Adipose tissue (tissue), 3 donors: ENCODE data around the gene CLEC2B. TPM values are rescaled to one million over a fixed set of nuclear protein-coding genes. Genes with fewer than 3 reads are reported as not detected.

Experiments used
- H3K27ac ChIP-seq: one replicate; pipeline ENCODE4 v1.5.1; 2013; ENCODE audit warnings: low read depth, low read length
- WGBS, 3 donors: extraction: QIAGEN DNeasy Blood & Tissue Kit; methylation state at CpG; one replicate each; pipeline ENCODE4 v1.1.7; 2013; 5-methylcytosine and 5-hydroxymethylcytosine counted together
- polyA plus RNA-seq, 3 donors: library from polyadenylated mRNA; stranded (reverse); fragments of 200-250 nt; gene quantifications; one replicate each; pipeline ENCODE4 v1.2.3, GENCODE V29; 2013
- donor health status: healthy with polysubstance abuse.
- donor health status: Bipolar disorder and iron deficiency.
- donor health status: healthy.

Gene CLEC2B
- polyA plus RNA-seq, 3 donors: 1.5 to 21.9 (median 12.8) TPM

GRCh38 chr12:9872742-9873141, 3.6 kb upstream of the CLEC2B start:
- WGBS, 3 donors: 70 to 90% (median 81%) methylated on average over 11 of the region's 11 CpGs
- H3K27ac ChIP-seq: no peak overlapping the region

GRCh38 chr12:9872162-9872561, 3.0 kb upstream of the CLEC2B start:
- no peak overlapping the region for H3K27ac ChIP-seq
- WGBS, 3 donors: 78 to 93% (median 91%) methylated on average over 3 of the region's 3 CpGs

GRCh38 chr12:9870286-9870866, 1.2 kb upstream of the CLEC2B start:
- H3K27ac ChIP-seq: no peak overlapping the region
- 38 to 74% (median 48%) methylated on average over 2 of the region's 2 CpGs for WGBS, 3 donors

- H3K27ac ChIP-seq: no peak overlapping the region
- 16 to 63% (median 18%) methylated on average over 4 of the region's 4 CpGs for WGBS, 3 donors
These were observed 225 bp downstream of the CLEC2B start for GRCh38 chr12:9868951-9869306.

GRCh38 chr12:9868311-9868801, 798 bp downstream of the CLEC2B start:
- H3K27ac ChIP-seq: no peak overlapping the region
- WGBS, 3 donors: 30 to 79% (median 32%) methylated on average over 11 of the region's 11 CpGs

- WGBS, 3 donors: 22 to 63% (median 27%) methylated on average over 4 of the region's 4 CpGs
These were observed 1.6 kb downstream of the CLEC2B start for GRCh38 chr12:9867531-9867930.

GRCh38 chr12:9866860-9867269, 2.3 kb downstream of the CLEC2B start:
- WGBS, 3 donors: 31 to 56% (median 32%) methylated on average over 4 of the region's 4 CpGs
- no peak overlapping the region for H3K27ac ChIP-seq

More at GRCh38 chr12:9867531-9867930, 1.6 kb downstream of the CLEC2B start:
- no peak overlapping the region for H3K27ac ChIP-seq

- H3K27ac ChIP-seq: no peak overlapping the region
- 46 to 68% (median 65%) methylated on average over 4 of the region's 4 CpGs for WGBS, 3 donors
These were observed 4.1 kb downstream of the CLEC2B start for GRCh38 chr12:9864913-9865675.

GRCh38 chr12:9858135-9858534, 11.0 kb downstream of the CLEC2B start:
- no peak overlapping the region for H3K27ac ChIP-seq

- 44 to 59% (median 53%) methylated on average over 3 of the region's 3 CpGs for WGBS, 3 donors
- H3K27ac ChIP-seq: no peak overlapping the region
These were observed 12.3 kb downstream of the CLEC2B start for GRCh38 chr12:9856894-9857293.

GRCh38 chr12:9856151-9856550, 13.0 kb downstream of the CLEC2B start:
- 51 to 83% (median 58%) methylated on average over 1 of the region's 1 CpG for WGBS, 3 donors
- no peak overlapping the region for H3K27ac ChIP-seq

- 74 to 95% (median 87%) methylated on average over 2 of the region's 2 CpGs for WGBS, 3 donors
- no peak overlapping the region for H3K27ac ChIP-seq
These were observed 17.2 kb downstream of the CLEC2B start for GRCh38 chr12:9851927-9852326.

- 90 to 94% (median 91%) methylated on average over 4 to 5 of the region's 5 CpGs for WGBS, 3 donors
- H3K27ac ChIP-seq: no peak overlapping the region
These were observed 18.1 kb downstream of the CLEC2B start for GRCh38 chr12:9851050-9851449.

- WGBS, 3 donors: 65 to 86% (median 85%) methylated on average over 5 of the region's 5 CpGs
- no peak overlapping the region for H3K27ac ChIP-seq
These were observed 20.3 kb downstream of the CLEC2B start for GRCh38 chr12:9848899-9849298.

- WGBS, 3 donors: 59 to 62% (median 61%) methylated on average over 3 of the region's 3 CpGs
- H3K27ac ChIP-seq: no peak overlapping the region
These were observed 25.7 kb downstream of the CLEC2B start for GRCh38 chr12:9843407-9843806.

GRCh38 chr12:9831720-9832119, 37.4 kb downstream of the CLEC2B start:
- no peak overlapping the region for H3K27ac ChIP-seq
- whole genome bisulfite sequencing, 3 donors: 49 to 64% (median 64%) methylated on average over 3 of the region's 3 CpGs

GRCh38 chr12:9829982-9830381, 39.2 kb downstream of the CLEC2B start:
- H3K27ac ChIP-seq: no peak overlapping the region
- WGBS, 3 donors: 49 to 87% (median 81%) methylated on average over 5 of the region's 5 CpGs

GRCh38 chr12:9829483-9829882, 39.7 kb downstream of the CLEC2B start:
- no peak overlapping the region for H3K27ac ChIP-seq
- WGBS, 3 donors: 73 to 93% (median 81%) methylated on average over 3 of the region's 3 CpGs

GRCh38 chr12:9827209-9827888, 41.8 kb downstream of the CLEC2B start, which contains the start of gene KLRF1:
Gene KLRF1, plus strand, starts transcription at chr12:9827481. Its CDS starts 64 bp downstream, at chr12:9827545.
- no peak within 1 kb of the TSS for H3K27ac ChIP-seq
- WGBS, 3 donors: 85 to 96% (median 86%) methylated on average over 3 of the region's 3 CpGs
